ENCODE data around the gene THRSP.

THRSP gene

DNA sequence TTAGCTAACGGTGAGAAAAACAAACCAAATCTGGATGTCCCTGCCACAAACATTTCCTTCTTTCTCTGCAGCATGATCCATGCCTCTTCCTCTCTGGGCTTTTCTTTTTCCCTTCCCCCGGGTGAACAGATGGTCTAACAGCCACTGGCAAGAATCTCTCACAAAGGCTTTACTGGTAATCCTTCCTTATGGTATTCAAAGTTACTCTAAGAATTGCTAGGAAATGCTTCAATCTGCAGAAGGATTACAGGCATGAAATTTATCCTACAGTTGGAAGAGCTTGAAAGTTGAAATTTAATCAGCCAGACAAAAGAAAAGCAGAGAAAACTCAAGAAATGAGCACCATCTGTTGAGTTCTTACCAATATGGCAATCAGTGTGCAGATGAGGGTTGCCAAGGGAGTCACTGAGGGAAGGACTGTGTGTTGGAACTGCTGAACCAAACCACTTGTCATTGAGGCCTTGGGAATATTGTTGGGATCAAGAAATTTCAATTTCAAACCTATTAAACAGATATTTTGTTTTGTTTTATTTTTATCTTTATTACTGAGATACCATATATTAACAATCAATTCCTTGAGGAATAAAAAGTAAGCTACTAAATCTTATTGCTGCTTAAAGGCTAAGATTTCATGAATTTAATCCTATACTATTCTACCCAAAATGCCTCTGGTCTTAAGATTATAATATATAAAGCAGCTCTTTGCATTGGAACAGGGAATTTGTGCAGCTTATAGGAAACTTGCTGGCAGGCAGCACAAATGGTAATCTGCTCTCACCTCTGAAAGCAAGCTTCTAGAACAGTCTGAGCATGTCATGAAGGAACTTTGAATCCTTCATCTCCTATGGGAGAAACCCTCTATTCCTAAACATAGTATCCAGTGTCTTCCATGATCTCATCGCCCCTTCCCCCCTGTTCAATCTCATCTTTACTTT lies 45.7 kb downstream of the THRSP start:
- no peak for TF ChIP-seq GLIS3 (CRISPR knock-in tag; IDR thresholded peaks at IDR 0.05)
- TF ChIP-seq, protein P1, sequence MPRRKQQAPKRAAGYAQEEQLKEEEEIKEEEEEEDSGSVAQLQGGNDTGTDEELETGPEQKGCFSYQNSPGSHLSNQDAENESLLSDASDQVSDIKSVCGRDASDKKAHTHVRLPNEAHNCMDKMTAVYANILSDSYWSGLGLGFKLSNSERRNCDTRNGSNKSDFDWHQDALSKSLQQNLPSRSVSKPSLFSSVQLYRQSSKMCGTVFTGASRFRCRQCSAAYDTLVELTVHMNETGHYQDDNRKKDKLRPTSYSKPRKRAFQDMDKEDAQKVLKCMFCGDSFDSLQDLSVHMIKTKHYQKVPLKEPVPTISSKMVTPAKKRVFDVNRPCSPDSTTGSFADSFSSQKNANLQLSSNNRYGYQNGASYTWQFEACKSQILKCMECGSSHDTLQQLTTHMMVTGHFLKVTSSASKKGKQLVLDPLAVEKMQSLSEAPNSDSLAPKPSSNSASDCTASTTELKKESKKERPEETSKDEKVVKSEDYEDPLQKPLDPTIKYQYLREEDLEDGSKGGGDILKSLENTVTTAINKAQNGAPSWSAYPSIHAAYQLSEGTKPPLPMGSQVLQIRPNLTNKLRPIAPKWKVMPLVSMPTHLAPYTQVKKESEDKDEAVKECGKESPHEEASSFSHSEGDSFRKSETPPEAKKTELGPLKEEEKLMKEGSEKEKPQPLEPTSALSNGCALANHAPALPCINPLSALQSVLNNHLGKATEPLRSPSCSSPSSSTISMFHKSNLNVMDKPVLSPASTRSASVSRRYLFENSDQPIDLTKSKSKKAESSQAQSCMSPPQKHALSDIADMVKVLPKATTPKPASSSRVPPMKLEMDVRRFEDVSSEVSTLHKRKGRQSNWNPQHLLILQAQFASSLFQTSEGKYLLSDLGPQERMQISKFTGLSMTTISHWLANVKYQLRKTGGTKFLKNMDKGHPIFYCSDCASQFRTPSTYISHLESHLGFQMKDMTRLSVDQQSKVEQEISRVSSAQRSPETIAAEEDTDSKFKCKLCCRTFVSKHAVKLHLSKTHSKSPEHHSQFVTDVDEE (CRISPR knock-in tag; IDR thresholded peaks at IDR 0.05), result no peak
- no peak for TF ChIP-seq PPARA (CRISPR knock-in tag; IDR thresholded peaks at IDR 0.05; ENCODE audit: borderline replicate concordance)
- no peak for TF ChIP-seq ZC3H10 (CRISPR knock-in tag; IDR thresholded peaks at IDR 0.05)
- TF ChIP-seq CREB5 (CRISPR knock-in tag; IDR thresholded peaks at IDR 0.05; ENCODE audit: low read depth), result no peak
- no peak for TF ChIP-seq CSDC2 (CRISPR knock-in tag; IDR thresholded peaks at IDR 0.05)
- no peak for TF ChIP-seq ZFP3 (CRISPR knock-in tag; IDR thresholded peaks at IDR 0.05)
- no peak for TF ChIP-seq TOX (CRISPR knock-in tag; IDR thresholded peaks at IDR 0.05; ENCODE audit: borderline replicate concordance)
- no peak for TF ChIP-seq PATZ1 (CRISPR knock-in tag; IDR thresholded peaks at IDR 0.05; ENCODE audit: borderline replicate concordance)
- no peak for TF ChIP-seq TCF4 (CRISPR knock-in tag; IDR thresholded peaks at IDR 0.05; ENCODE audit: borderline replicate concordance)
- TF ChIP-seq CSRNP3 (CRISPR knock-in tag; IDR thresholded peaks at IDR 0.05), result no peak
- no peak for TF ChIP-seq ZNF565 (CRISPR knock-in tag; conservative IDR thresholded peaks at IDR 0.05; ENCODE audit: low read depth)
- no peak for TF ChIP-seq OSR1 (CRISPR knock-in tag; IDR thresholded peaks at IDR 0.05)
- no peak for TF ChIP-seq ESRRG (CRISPR knock-in tag; IDR thresholded peaks at IDR 0.05)
- ATAC-seq, result no peak

DNA sequence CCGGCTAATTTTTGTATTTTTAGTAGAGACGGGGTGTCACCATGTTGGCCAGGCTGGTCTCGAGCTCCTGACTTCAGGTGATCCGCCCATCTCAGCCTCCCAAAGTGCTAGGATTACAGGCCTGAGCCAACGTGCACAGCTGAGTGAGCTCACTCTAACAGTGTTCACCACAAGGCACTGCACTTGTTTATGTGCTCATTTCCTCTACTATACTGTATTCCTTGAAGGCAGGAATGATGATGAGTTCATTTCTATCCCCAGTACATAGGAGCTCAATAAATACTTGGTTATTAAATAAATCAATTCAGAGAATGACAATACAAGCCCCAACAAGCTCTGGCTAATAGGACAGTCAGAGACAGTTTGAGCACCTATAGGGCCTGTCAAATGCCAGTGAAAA lies 46.7 kb downstream of the THRSP start:
- no peak for TF ChIP-seq OSR1 (CRISPR knock-in tag; IDR thresholded peaks at IDR 0.05)
- no peak for ATAC-seq

- no peak for ATAC-seq
- TF ChIP-seq ESRRG (CRISPR knock-in tag; IDR thresholded peaks at IDR 0.05) (no peak), POU6F1 (CRISPR knock-in tag; IDR thresholded peaks at IDR 0.05; ENCODE audit: borderline replicate concordance, low read depth) (no peak)
Observed at GRCh38 chr11:78110830-78111229, 47.2 kb downstream of the THRSP start.

GRCh38 chr11:78111298-78111697 lies 47.6 kb downstream of the THRSP start:
- no peak for ATAC-seq
- TF ChIP-seq OSR1 (CRISPR knock-in tag; IDR thresholded peaks at IDR 0.05) (no peak), ZFP3 (CRISPR knock-in tag; IDR thresholded peaks at IDR 0.05) (no peak), GLIS3 (CRISPR knock-in tag; IDR thresholded peaks at IDR 0.05) (no peak), CSRNP3 (CRISPR knock-in tag; IDR thresholded peaks at IDR 0.05) (no peak), BACH2 (CRISPR knock-in tag; IDR thresholded peaks at IDR 0.05; ENCODE audit: borderline replicate concordance) (no peak), CSDC2 (CRISPR knock-in tag; IDR thresholded peaks at IDR 0.05) (no peak), TOX (CRISPR knock-in tag; IDR thresholded peaks at IDR 0.05; ENCODE audit: borderline replicate concordance) (no peak), ZNF70 (CRISPR knock-in tag; IDR thresholded peaks at IDR 0.05) (no peak), ZNF8 (CRISPR knock-in tag; IDR thresholded peaks at IDR 0.05) (no peak), ARNTL (CRISPR knock-in tag; IDR thresholded peaks at IDR 0.05; ENCODE audit: borderline replicate concordance, low read depth) (no peak), ZFP30 (CRISPR knock-in tag; IDR thresholded peaks at IDR 0.05) (no peak), TCF4 (CRISPR knock-in tag; IDR thresholded peaks at IDR 0.05; ENCODE audit: borderline replicate concordance) (no peak)
- TF ChIP-seq, protein P1 (CRISPR knock-in tag; IDR thresholded peaks at IDR 0.05), result no peak
